Fibroblast of pulmonary artery (primary cell): ENCODE results near the gene HTT.
A peak's percentile ranks its signal among the peaks of the same experiment; 100 is the strongest.

Source experiments
- DNase-seq: peaks from one replicate; pipeline ENCODE4 v3.0.0-alpha.2; 2010; ENCODE audit warnings: low read depth
- H3K4me3 ChIP-seq: replicated peaks from 2 replicates; pipeline ENCODE4 v1.5.1; 2011; ENCODE audit warnings: low read depth, mild to moderate bottlenecking, control low read depth, low read length, moderate library complexity
- CTCF ChIP-seq: IDR thresholded peaks from 2 replicates; pipeline ENCODE4 v1.5.1; 2011; ENCODE audit warnings: mild to moderate bottlenecking, control low read depth, low read length, inconsistent platforms; ENCODE audit errors: missing control alignments

The HTT gene

GRCh38 chr4:3128976-3129375 lies 54.5 kb downstream of the HTT start:
- no peak for TF ChIP-seq CTCF
- DNase-seq, result peak; percentile 71
- H3K4me3 ChIP-seq, result no peak overlapping the region

GRCh38 chr4:3130201-3130600 lies 55.7 kb downstream of the HTT start:
- H3K4me3 ChIP-seq, result no peak overlapping the region
- DNase-seq, result no peak
- TF ChIP-seq CTCF, result no peak

GRCh38 chr4:3130826-3131225 lies 56.3 kb downstream of the HTT start:
- no peak for DNase-seq
- H3K4me3 ChIP-seq, result no peak overlapping the region
- TF ChIP-seq CTCF, result no peak

- TF ChIP-seq CTCF, result no peak
- no peak overlapping the region for H3K4me3 ChIP-seq
- no peak for DNase-seq
Measured at GRCh38 chr4:3134201-3134600, 59.7 kb downstream of the HTT start.

- TF ChIP-seq CTCF, result no peak
- DNase-seq, result peak; percentile 7
- no peak overlapping the region for H3K4me3 ChIP-seq
Measured at GRCh38 chr4:3135155-3136011, 60.9 kb downstream of the HTT start.

GRCh38 chr4:3136454-3136853 lies 62.0 kb downstream of the HTT start:
- DNase-seq, result peak; percentile 58
- peak; percentile 36 for TF ChIP-seq CTCF
- H3K4me3 ChIP-seq, result no peak overlapping the region

GRCh38 chr4:3137908-3138307 lies 63.4 kb downstream of the HTT start:
- no peak overlapping the region for H3K4me3 ChIP-seq
- no peak for DNase-seq
- TF ChIP-seq CTCF, result no peak
